Kidney (tissue), 14 donors: Measurements from ENCODE around the gene RHOA. TPM values are rescaled to one million over a fixed set of nuclear protein-coding genes. Genes with fewer than 3 reads are reported as not detected.

Experiments used
- DNase-seq, 5 donors: peaks; one replicate each; pipeline ENCODE4 v3.0.0-alpha.2; 2013 to 2020
- FAIRE-seq: peaks from 2 replicates; lab custom pipeline; 2012; peaks lifted over from hg19 to GRCh38; lab: Jason Lieb, UNC
- H3K27ac ChIP-seq, 2 donors: one replicate each; pipeline ENCODE4 v1.7.0; 2013; ENCODE audit warnings: low read depth in 2 of 2, low read length in 2 of 2, inconsistent platforms in 1 of 2
- H3K27me3 ChIP-seq: one replicate; pipeline ENCODE4 v1.7.1; 2013; ENCODE audit warnings: low read length, inconsistent platforms; ENCODE audit not compliant: control insufficient read depth, insufficient read depth
- H3K36me3 ChIP-seq, 3 donors: one replicate each; pipeline versions ENCODE4 v1.7.0 to v1.7.1; 2013; ENCODE audit warnings: low read length in 3 of 3, control low read depth in 1 of 3, inconsistent platforms in 1 of 3; ENCODE audit not compliant: insufficient read depth in 3 of 3, control insufficient read depth in 2 of 3
- H3K4me1 ChIP-seq, 3 donors: one replicate each; pipeline versions ENCODE4 v1.7.0 to v1.7.1; 2013; ENCODE audit warnings: low read length in 3 of 3, inconsistent platforms in 1 of 3, low read depth in 1 of 3; ENCODE audit not compliant: control insufficient read depth in 2 of 3, insufficient read depth in 2 of 3
- H3K4me3 ChIP-seq, 3 donors: one replicate each; pipeline versions ENCODE4 v1.7.0 to v1.8.1; 2013; ENCODE audit warnings: low read length in 3 of 3, control low read depth in 1 of 3, inconsistent platforms in 1 of 3
- H3K9ac ChIP-seq, 3 donors: one replicate each; pipeline versions ENCODE4 v1.7.0 to v1.7.1; 2013; ENCODE audit warnings: low read length in 3 of 3, control low read depth in 1 of 3, inconsistent platforms in 1 of 3
- H3K9me3 ChIP-seq, 3 donors: one replicate each; pipeline versions ENCODE4 v1.7.0 to v1.7.1; 2013; ENCODE audit warnings: low read length in 3 of 3, control low read depth in 1 of 3, inconsistent platforms in 1 of 3; ENCODE audit not compliant: control insufficient read depth in 2 of 3, insufficient read depth in 1 of 3
- intact Hi-C: fragments of 100-400 bp; cut with DNase I; formaldehyde crosslinking; loops from one replicate; pipeline ENCODE4 v1.11.1; 2022
- polyA plus RNA-seq: library from polyadenylated mRNA; stranded (reverse); fragments of 350-450 nt; fragmentation: Illumina TruSeq; extraction: RNeasy Lipid Tissue Mini Kit (QIAGEN cat#74804); gene quantifications from one replicate; pipeline ENCODE4 v1.2.3, GENCODE V29; 2014; ENCODE audit warnings: low read depth, low replicate concordance; ENCODE audit not compliant: insufficient read depth
- total RNA-seq: library from RNA; stranded (reverse); fragmentation: NEBNext Ultra II Directional; extraction: Animal tissue kit (Norgen Biotek cat#: 25700); gene quantifications from one replicate; pipeline ENCODE4 v1.2.1, GENCODE V29; 2021
- TF ChIP-seq, protein P1 (sequence below): IDR thresholded peaks from 3 replicates; pipeline ENCODE4 v1.5.1; 2012; ENCODE audit warnings: mild to moderate bottlenecking, moderate library complexity, borderline replicate concordance; ENCODE audit not compliant: insufficient read depth; ENCODE audit errors: extremely low read depth
- donor health status: control.
- donor health status: control.
- donor health status: control.
- donor health status: control.
- donor health status: control.
- donor health status: DM: yes; HTN: yes; CAD: no.
- donor health status: Normal renal cell carcinoma (clear cell type).

RHOA gene
- total and polyA plus RNA-seq, 2 donors from 2014 or later, result 345 to 709 TPM

DNA sequence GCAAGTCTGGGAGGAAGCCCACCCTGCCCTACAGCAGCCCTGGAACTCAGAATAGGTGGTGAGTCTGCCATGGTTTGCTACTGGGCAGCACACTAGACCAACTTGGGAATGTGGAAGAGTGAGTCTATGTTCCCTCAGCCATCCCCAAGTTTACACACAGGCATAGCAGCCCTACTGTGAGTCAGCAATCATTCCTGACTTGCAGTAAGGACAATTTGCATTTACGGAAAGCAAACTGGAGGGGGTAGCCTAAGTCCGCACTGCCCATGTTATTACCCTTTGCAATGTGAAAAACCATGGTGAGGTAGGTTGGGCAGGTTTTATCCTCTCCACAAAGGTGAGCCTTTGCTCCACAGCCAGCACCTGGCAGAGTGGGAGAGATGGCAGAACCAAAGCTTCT lies 5.1 kb upstream of the RHOA start:
- no peaks in the 10 kb centered on the region for H3K9me3 ChIP-seq
- DNase-seq, result no peak
- H3K27me3 ChIP-seq, result no peaks in the 10 kb centered on the region
- TF ChIP-seq, protein P1, sequence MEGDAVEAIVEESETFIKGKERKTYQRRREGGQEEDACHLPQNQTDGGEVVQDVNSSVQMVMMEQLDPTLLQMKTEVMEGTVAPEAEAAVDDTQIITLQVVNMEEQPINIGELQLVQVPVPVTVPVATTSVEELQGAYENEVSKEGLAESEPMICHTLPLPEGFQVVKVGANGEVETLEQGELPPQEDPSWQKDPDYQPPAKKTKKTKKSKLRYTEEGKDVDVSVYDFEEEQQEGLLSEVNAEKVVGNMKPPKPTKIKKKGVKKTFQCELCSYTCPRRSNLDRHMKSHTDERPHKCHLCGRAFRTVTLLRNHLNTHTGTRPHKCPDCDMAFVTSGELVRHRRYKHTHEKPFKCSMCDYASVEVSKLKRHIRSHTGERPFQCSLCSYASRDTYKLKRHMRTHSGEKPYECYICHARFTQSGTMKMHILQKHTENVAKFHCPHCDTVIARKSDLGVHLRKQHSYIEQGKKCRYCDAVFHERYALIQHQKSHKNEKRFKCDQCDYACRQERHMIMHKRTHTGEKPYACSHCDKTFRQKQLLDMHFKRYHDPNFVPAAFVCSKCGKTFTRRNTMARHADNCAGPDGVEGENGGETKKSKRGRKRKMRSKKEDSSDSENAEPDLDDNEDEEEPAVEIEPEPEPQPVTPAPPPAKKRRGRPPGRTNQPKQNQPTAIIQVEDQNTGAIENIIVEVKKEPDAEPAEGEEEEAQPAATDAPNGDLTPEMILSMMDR, result no peak
- peaks cover 0 to 31% (median 16%) of the 10 kb centered on the region in 3 donors for H3K4me1 ChIP-seq
- FAIRE-seq, result no peak
- intact Hi-C loops, result no loop called here
- H3K9ac ChIP-seq, result no peak overlapping the region
- no peak overlapping the region for H3K4me3 ChIP-seq
- H3K27ac ChIP-seq, result peak overlapping the region in 1 of 2 donors; percentile 38
- H3K36me3 ChIP-seq, result peaks cover 0 to 12% (median 0%) of the 10 kb centered on the region in 3 donors

DNA sequence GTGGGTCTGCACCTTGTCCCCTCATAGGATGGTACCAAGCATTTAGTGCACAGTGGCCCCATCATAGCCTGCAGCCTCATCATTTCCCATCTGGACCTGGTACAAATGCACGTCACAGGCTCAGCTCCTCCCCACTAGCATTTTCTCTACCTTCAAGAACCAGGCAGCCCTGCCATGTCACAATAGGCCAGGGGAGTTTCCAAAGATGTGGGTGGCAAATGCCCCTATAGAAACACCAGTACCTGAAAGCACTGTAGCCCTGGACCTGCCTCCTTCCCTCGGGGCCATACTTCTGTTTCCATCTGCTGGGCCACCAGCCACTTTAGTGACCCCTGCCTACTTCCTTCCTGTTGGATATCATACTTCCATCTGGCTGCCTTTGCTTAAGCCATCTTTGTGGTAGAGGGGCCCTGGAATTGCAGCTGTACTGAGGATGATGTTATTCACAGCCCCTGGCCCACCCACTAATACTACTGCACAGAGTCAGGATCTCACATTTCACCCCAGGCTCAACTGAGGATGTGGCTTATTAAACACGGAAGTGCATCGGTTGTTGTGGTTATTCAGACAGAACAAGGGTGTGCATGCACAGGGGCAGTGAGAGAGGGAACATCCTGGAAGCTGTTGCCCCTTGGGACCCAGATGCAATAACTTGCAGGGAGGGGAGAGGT lies 4.3 kb upstream of the RHOA start:
- intact Hi-C loops, result no loop called here
- TF ChIP-seq, protein P1, result no peak
- no peaks in the 10 kb centered on the region for H3K9me3 ChIP-seq
- no peak overlapping the region for H3K4me3 ChIP-seq
- no peak for FAIRE-seq
- H3K4me1 ChIP-seq, result peaks cover 0 to 28% (median 12%) of the 10 kb centered on the region in 3 donors
- peak overlapping the region in 1 of 2 donors; percentile 38 for H3K27ac ChIP-seq
- no peaks in the 10 kb centered on the region for H3K27me3 ChIP-seq
- no peak overlapping the region for H3K9ac ChIP-seq
- H3K36me3 ChIP-seq, result peaks cover 0 to 12% (median 0%) of the 10 kb centered on the region in 3 donors
- DNase-seq, result peak; percentile 21 to 64 (median 56)

DNA sequence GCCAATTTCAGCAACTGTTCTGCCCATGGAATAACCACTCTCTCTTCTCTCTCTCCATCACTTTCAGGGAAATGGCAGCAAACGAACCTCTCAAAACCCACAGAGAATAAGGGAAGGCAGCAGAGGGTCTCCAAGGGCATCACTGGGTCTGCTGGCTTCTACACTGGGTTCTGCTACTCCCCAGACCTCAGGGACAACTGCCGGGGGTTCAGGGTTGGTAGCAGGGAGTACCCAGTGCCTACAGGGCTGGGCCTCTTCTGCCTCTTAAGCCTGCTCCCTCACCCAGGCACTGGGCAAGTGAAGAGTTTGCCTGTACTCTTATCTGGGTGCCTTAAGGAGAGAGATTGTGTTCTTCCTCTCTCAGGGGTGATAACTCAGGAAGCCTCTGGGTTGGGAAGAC lies 3.0 kb upstream of the RHOA start:
- FAIRE-seq (no peak), DNase-seq (no peak)
- no peaks in the 10 kb centered on the region for H3K27me3 ChIP-seq
- H3K9ac ChIP-seq, result no peak overlapping the region
- H3K36me3 ChIP-seq, result peaks cover 0 to 10% (median 0%) of the 10 kb centered on the region in 3 donors
- intact Hi-C loops, result no loop called here
- H3K9me3 ChIP-seq, result no peaks in the 10 kb centered on the region
- no peak overlapping the region for H3K27ac ChIP-seq
- no peak overlapping the region for H3K4me3 ChIP-seq
- TF ChIP-seq, protein P1, result no peak
- H3K4me1 ChIP-seq, result peaks cover 0 to 27% (median 15%) of the 10 kb centered on the region in 3 donors
